ENCODE results near the gene ZNF333.

- TF ChIP-seq POLR2A (IDR thresholded peaks at IDR 0.05) = no peak
- no peak for TF ChIP-seq CTCF (IDR thresholded peaks at IDR 0.05)
Observed at GRCh38 chr19:14700711-14701375, 11.0 kb downstream of the ZNF333 start.
